GM12878 (cell line): ENCODE results near the gene NBPF26. TPM values are rescaled to one million over a fixed set of nuclear protein-coding genes. Genes with fewer than 3 reads are reported as not detected.
"Not testable (repeated sequence)": the region's sequence is repeated elsewhere in the genome, so short reads cannot be mapped to it uniquely, and the experiment has no call there.

Source experiments
- ATAC-seq: fragments of 200-7000 bp; cut with Tn5 transposase; 3 replicates; pipeline ENCODE4 v1.9.1; 2020; ENCODE audit warnings: mild to moderate bottlenecking, moderate library complexity
- BruUV-seq: library from RNA; stranded (reverse); fragments of 400-500 nt; replicated peaks from 2 replicates; lab custom pipeline; 2021; lab: Mats Ljungman, UMichigan
- CTCF ChIA-PET: fragments of 300-600 bp; sonication (Branson Sonifier 250); formaldehyde crosslinking; extraction: SDS; loops from one replicate; lab custom pipeline; 2021; ENCODE audit warnings: inconsistent platforms; lab: Yijun Ruan, JAX
- POLR2A ChIA-PET: fragments of 350-600 bp; formaldehyde crosslinking; extraction: SDS; loops from one replicate; lab custom pipeline; 2021; ENCODE audit warnings: inconsistent platforms; lab: Charles Lee
- RAD21 ChIA-PET: fragments of 300-600 bp; sonication (Branson Sonifier 250); formaldehyde crosslinking; loops from one replicate; lab custom pipeline; 2023; ENCODE audit warnings: antibody characterized with exemption; ENCODE audit not compliant: unreplicated experiment; lab: Charles Lee
- SMC1A ChIA-PET: fragments of 300-600 bp; sonication (Branson Sonifier 250); formaldehyde crosslinking; loops from one replicate; lab custom pipeline; 2023; ENCODE audit not compliant: unreplicated experiment, uncharacterized antibody; lab: Charles Lee
- DNase-seq: peaks from one replicate; pipeline ENCODE4 v3.0.0-alpha.2; 2011; ENCODE audit warnings: low read depth, low spot score
- FAIRE-seq: peaks from 3 replicates; lab custom pipeline; 2011; peaks lifted over from hg19 to GRCh38; lab: Jason Lieb, UNC
- H2AFZ ChIP-seq: 2 replicates; pipeline ENCODE4 v1.6.0; 2011; ENCODE audit warnings: low read depth, low read length, control low read depth; ENCODE audit not compliant: control insufficient read depth
- H3K27ac ChIP-seq: 2 replicates; pipeline ENCODE4 v1.5.1; 2011; ENCODE audit warnings: control low read depth; ENCODE audit not compliant: control insufficient read depth, insufficient read depth
- H3K27me3 ChIP-seq, 2 experiments: replicated peaks in 1 of 2; 2 replicates each; pipeline versions ENCODE4 v1.6.0 to v1.6.1; 2011; ENCODE audit warnings: low read length in 1 of 2; ENCODE audit not compliant: control insufficient read depth in 2 of 2, insufficient read depth in 2 of 2
- H3K36me3 ChIP-seq, 2 experiments: 2 replicates each; pipeline ENCODE4 v1.5.1; 2011; ENCODE audit warnings: low read length in 1 of 2; ENCODE audit not compliant: control insufficient read depth in 2 of 2, insufficient read depth in 2 of 2
- H3K4me1 ChIP-seq: 2 replicates; pipeline ENCODE4 v1.6.1; 2011; ENCODE audit warnings: mild to moderate bottlenecking, low read length, moderate library complexity, mixed read lengths; ENCODE audit not compliant: control insufficient read depth, insufficient read depth
- H3K4me2 ChIP-seq: 2 replicates; pipeline ENCODE4 v1.6.0; 2011; ENCODE audit warnings: control low read depth; ENCODE audit not compliant: control insufficient read depth, insufficient read depth
- H3K4me3 ChIP-seq: fragments of 200-600 bp; sonication (generic); 2 replicates; pipeline ENCODE4 v1.5.1; 2016
- H3K79me2 ChIP-seq: 2 replicates; pipeline ENCODE4 v1.6.0; 2011; ENCODE audit warnings: low read length; ENCODE audit not compliant: control insufficient read depth, insufficient read depth
- H3K9ac ChIP-seq: 2 replicates; pipeline ENCODE4 v1.8.0; 2011; ENCODE audit warnings: low read length, control low read depth, mixed read lengths; ENCODE audit not compliant: control insufficient read depth, insufficient read depth
- H3K9me3 ChIP-seq: replicated peaks from 3 replicates; pipeline ENCODE4 v1.5.1; 2011; ENCODE audit warnings: mild to moderate bottlenecking, low read length; ENCODE audit not compliant: control insufficient read depth, insufficient read depth
- H4K20me1 ChIP-seq: 2 replicates; pipeline ENCODE4 v1.6.0; 2011; ENCODE audit not compliant: control insufficient read depth, insufficient read depth
- WGBS: methylation state at CpG from one replicate; pipeline ENCODE4 v1.1.6; 2016; ENCODE audit warnings: low lambda C conversion rate; ENCODE audit not compliant: insufficient replicate concordance, insufficient coverage; ENCODE audit errors: missing lambda C conversion rate; 5-methylcytosine and 5-hydroxymethylcytosine counted together
- in situ Hi-C: fragments of 300-500 bp; cut with MboI; formaldehyde crosslinking; loops from 9 replicates; pipeline ENCODE4 v1.14.3; 2018; ENCODE audit warnings: mixed read lengths
- intact Hi-C: fragments of 100-400 bp; cut with micrococcal nuclease; formaldehyde crosslinking; loops from one replicate; pipeline ENCODE4 v1.14.2; 2022; ENCODE audit not compliant: unreplicated experiment
- polyA plus RNA-seq, 11 experiments: library from polyadenylated mRNA; depleted of rRNA in 4 of 11; unstranded in 6 of 11; stranded (reverse) in 5 of 11; fragments of >200 nt; fragmentation: Nextera tagmentation in 4 of 11; fragmentation: Illumina TruSeq in 1 of 11; extraction: Ambion mirVana in 4 of 11; extraction: Trizol in 1 of 11; gene quantifications; 1 replicate in 1 of 11; 2 replicates in 10 of 11; pipeline versions ENCODE4 v1.2.1 to v1.2.3, GENCODE V29; 2011 to 2016; ENCODE audit warnings: inconsistent platforms in 2 of 11, missing spikeins in 2 of 11, low read depth in 1 of 11
- total RNA-seq, 4 experiments: library from RNA; depleted of rRNA in 3 of 4; stranded (reverse); fragments of >200 nt in 3 of 4; fragmentation: Illumina TruSeq in 1 of 4; extraction: Trizol in 1 of 4; gene quantifications; 2 replicates each; pipeline versions ENCODE4 v1.2.1 to v1.2.3, GENCODE V29; 2013 to 2021

The NBPF26 gene
- total and polyA plus RNA-seq, 10 of the 15 experiments (the other 5 are each of a cell fraction or from before 2014, with no cell fraction given): 0.21 to 10.7 (median 4.1) TPM

DNA sequence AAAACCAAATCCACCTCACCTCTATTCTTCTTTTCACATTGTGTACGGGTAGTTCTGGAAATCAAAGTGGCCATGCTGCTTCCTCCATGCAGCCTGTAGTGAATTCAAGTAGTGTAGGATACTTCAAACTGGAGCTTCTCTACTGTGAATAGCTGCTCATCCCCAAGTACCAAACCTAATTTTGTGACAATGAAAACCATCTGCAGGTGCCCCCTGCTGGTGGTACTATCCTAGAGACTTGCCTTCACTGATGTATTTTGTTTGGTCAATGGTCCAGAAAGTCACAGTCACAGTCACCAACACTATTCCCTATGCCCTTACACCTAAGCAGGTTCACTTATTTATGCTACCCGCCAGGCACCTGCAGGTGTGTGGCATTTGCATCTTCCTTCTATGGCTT is 39.3 kb upstream of the NBPF26 start:
- H3K4me1 ChIP-seq, SMC1A ChIA-PET, BruUV-seq, in situ Hi-C loops, H3K27me3 ChIP-seq, FAIRE-seq, H3K9ac ChIP-seq, CTCF ChIA-PET, H2AFZ ChIP-seq, POLR2A ChIA-PET, intact Hi-C loops, H4K20me1 ChIP-seq, H3K79me2 ChIP-seq, H3K4me3 ChIP-seq, H3K9me3 ChIP-seq, H3K4me2 ChIP-seq, RAD21 ChIA-PET, H3K36me3 ChIP-seq, DNase-seq, H3K27ac ChIP-seq: not testable (repeated sequence)
- peak; percentile 89 for ATAC-seq
- 0% methylated on average over 1 of the region's 2 CpGs for WGBS

DNA sequence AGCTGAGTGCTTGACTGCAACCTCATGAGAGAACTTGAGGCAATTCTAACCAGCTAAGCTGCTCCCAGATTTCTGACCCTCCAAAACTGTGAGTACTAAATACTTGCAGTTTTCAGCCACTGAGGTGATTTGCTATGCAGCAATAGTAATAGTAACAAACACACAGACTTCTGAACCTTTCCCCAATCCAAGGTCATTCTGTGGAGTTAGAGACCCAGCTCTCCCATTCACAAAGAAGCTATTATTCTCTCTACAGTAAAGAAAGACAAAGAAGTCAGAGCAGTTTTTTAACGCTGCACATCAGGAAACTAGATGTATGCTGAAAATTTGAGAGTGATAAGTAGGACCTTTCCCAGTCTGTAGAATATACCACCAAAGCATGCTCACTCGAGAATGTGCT is 38.1 kb upstream of the NBPF26 start:
- in situ Hi-C loops, ATAC-seq, DNase-seq, POLR2A ChIA-PET, intact Hi-C loops, H3K27me3 ChIP-seq, H3K9ac ChIP-seq, BruUV-seq, RAD21 ChIA-PET, FAIRE-seq, CTCF ChIA-PET, SMC1A ChIA-PET, H3K9me3 ChIP-seq, H3K79me2 ChIP-seq, H2AFZ ChIP-seq, H3K4me2 ChIP-seq, H3K27ac ChIP-seq, H4K20me1 ChIP-seq, H3K36me3 ChIP-seq, H3K4me1 ChIP-seq, H3K4me3 ChIP-seq: not testable (repeated sequence)
- WGBS: no CpG with 5 or more reads among the region's 2 CpGs

DNA sequence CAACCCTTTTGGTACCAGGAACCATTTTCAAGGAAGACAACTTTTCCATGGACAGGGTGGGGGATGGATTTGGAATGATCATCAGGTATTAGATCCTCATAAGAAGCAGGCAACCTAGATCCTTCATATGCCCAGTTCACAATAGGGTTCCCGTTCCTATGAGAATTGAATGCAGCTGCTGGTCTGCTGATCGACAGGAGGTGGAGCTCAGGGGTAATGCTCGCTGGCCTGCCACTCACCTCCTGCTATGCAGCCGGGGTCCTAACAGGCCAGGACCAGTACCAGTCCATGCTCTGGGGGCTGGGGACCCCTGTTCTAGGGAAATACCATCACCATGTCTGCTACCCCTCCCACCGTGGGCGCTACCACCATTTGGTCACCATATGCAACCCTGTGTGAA is 36.5 kb upstream of the NBPF26 start:
- CTCF ChIA-PET, ATAC-seq, DNase-seq, RAD21 ChIA-PET, H3K36me3 ChIP-seq, H4K20me1 ChIP-seq, H3K4me2 ChIP-seq, H3K27me3 ChIP-seq, H3K79me2 ChIP-seq, H3K9ac ChIP-seq, SMC1A ChIA-PET, POLR2A ChIA-PET, H3K4me3 ChIP-seq, BruUV-seq, intact Hi-C loops, H2AFZ ChIP-seq, H3K27ac ChIP-seq, in situ Hi-C loops, H3K4me1 ChIP-seq, FAIRE-seq, H3K9me3 ChIP-seq: not testable (repeated sequence)
- WGBS: no CpG with 5 or more reads among the region's 6 CpGs

DNA sequence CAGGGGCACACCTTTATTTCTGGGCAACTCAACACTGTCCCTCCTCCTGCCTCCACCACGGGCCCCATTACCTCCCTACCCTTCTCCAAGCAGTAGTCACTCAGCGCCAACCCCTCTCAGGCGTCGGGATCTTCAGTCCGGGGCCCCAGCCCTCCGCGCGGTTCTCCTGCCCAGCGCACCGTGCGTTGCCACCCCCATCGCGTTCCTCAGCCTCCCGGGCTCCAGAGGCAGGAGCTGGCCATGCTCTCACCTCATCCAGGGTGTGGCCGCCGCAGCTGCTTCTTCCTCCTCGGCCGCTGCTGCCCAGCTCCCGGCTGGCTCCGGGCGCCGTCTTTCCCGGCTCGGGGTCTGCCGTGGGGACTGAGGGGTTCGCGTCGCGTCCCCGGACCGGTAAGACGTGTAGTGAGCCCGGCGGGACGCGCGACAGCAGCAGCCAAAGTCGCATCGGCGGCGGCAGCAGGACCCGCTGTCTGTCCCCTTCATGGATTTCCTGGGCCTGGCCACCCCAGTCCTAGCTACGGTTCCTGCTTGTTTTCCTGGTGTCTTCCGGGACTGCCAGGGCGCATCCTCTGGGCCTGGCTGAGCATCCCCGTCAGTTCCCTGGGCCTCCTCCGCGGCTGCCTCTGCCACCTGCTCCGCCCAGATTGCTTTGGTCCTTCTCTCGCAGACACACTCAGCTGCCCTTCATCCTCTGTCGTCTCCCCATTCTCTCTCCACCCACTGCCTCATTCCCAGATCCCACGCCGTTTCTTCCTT is 22.8 kb upstream of the NBPF26 start:
- H3K9ac ChIP-seq, H3K27ac ChIP-seq, BruUV-seq, CTCF ChIA-PET, POLR2A ChIA-PET, FAIRE-seq, H3K4me1 ChIP-seq, H4K20me1 ChIP-seq, ATAC-seq, DNase-seq, H3K36me3 ChIP-seq, RAD21 ChIA-PET, SMC1A ChIA-PET, in situ Hi-C loops, H3K9me3 ChIP-seq, H2AFZ ChIP-seq, H3K79me2 ChIP-seq, H3K27me3 ChIP-seq, intact Hi-C loops, H3K4me3 ChIP-seq, H3K4me2 ChIP-seq: not testable (repeated sequence)
- 47% methylated on average over 11 of the region's 53 CpGs for WGBS
